GM23338 (cell line): Measurements from ENCODE around the gene TRDN. TPM values are rescaled to one million over a fixed set of nuclear protein-coding genes. Genes with fewer than 3 reads are reported as not detected.

Source experiments
- ATAC-seq: fragments of 200-7000 bp; cut with Tn5 transposase; 3 replicates; pipeline ENCODE4 v1.9.1; 2020
- DNase-seq: peaks from one replicate; pipeline ENCODE4 v3.0.0-alpha.2; 2015; ENCODE audit warnings: low spot score
- H2AFZ ChIP-seq: fragments of 200-600 bp; sonication (generic); 2 replicates; pipeline ENCODE4 v1.8.0; 2016; ENCODE audit warnings: antibody characterized with exemption, mild to moderate bottlenecking, moderate library complexity
- H3F3A ChIP-seq: fragments of 200-600 bp; sonication (generic); replicated peaks from 2 replicates; pipeline ENCODE4 v1.8.0; 2017; ENCODE audit warnings: antibody characterized with exemption, mixed run types, low read depth
- H3K27ac ChIP-seq: fragments of 200-600 bp; sonication (generic); 2 replicates; pipeline ENCODE4 v1.6.1; 2016; ENCODE audit warnings: low read depth
- H3K27me3 ChIP-seq: fragments of 200-600 bp; sonication (generic); 2 replicates; pipeline ENCODE4 v1.8.0; 2016; ENCODE audit warnings: mild to moderate bottlenecking, mixed run types, moderate library complexity; ENCODE audit not compliant: insufficient read depth
- H3K36me3 ChIP-seq: fragments of 200-600 bp; sonication (generic); 2 replicates; pipeline ENCODE4 v1.8.0; 2016; ENCODE audit warnings: mild to moderate bottlenecking; ENCODE audit not compliant: insufficient read depth
- H3K4me1 ChIP-seq: fragments of 200-600 bp; sonication (generic); 2 replicates; pipeline ENCODE4 v1.8.0; 2016; ENCODE audit warnings: mild to moderate bottlenecking, moderate library complexity; ENCODE audit not compliant: insufficient read depth
- H3K4me2 ChIP-seq: fragments of 200-600 bp; sonication (generic); 2 replicates; pipeline ENCODE4 v1.7.1; 2017; ENCODE audit warnings: mixed run types
- H3K4me3 ChIP-seq: fragments of 200-600 bp; sonication (generic); 2 replicates; pipeline ENCODE4 v1.6.1; 2016; ENCODE audit warnings: mixed run types
- H3K79me2 ChIP-seq: fragments of 200-600 bp; sonication (generic); replicated peaks from 2 replicates; pipeline ENCODE4 v1.8.0; 2017; ENCODE audit warnings: mild to moderate bottlenecking; ENCODE audit not compliant: insufficient read depth
- H3K9me2 ChIP-seq: fragments of 200-600 bp; sonication (generic); 2 replicates; pipeline ENCODE4 v1.8.0; 2017; ENCODE audit not compliant: insufficient read depth
- H4K20me1 ChIP-seq: fragments of 200-600 bp; sonication (generic); replicated peaks from 2 replicates; pipeline ENCODE4 v1.8.0; 2017; ENCODE audit warnings: mild to moderate bottlenecking; ENCODE audit not compliant: insufficient read depth
- H3K27ac Mint-ChIP-seq: 2 replicates; pipeline ENCODE4 v1.8.0; 2020; ENCODE audit warnings: inconsistent platforms, mild to moderate bottlenecking, moderate library complexity, mixed read lengths
- H3K27me3 Mint-ChIP-seq: 3 replicates; pipeline ENCODE4 v1.8.0; 2022; ENCODE audit warnings: low read depth, mild to moderate bottlenecking, moderate library complexity, mixed read lengths, inconsistent platforms; ENCODE audit not compliant: insufficient read depth, poor library complexity
- H3K36me3 Mint-ChIP-seq: 3 replicates; pipeline ENCODE4 v1.8.0; 2021; ENCODE audit warnings: low read depth, mild to moderate bottlenecking, inconsistent platforms, moderate library complexity, mixed read lengths
- H3K4me1 Mint-ChIP-seq: 3 replicates; pipeline ENCODE4 v1.8.0; 2020; ENCODE audit warnings: mild to moderate bottlenecking, inconsistent platforms, mixed read lengths
- H3K4me3 Mint-ChIP-seq: 3 replicates; pipeline ENCODE4 v1.8.0; 2021; ENCODE audit warnings: moderate library complexity, mild to moderate bottlenecking, inconsistent platforms, mixed read lengths
- H3K9me3 Mint-ChIP-seq: 3 replicates; pipeline ENCODE4 v1.8.0; 2020; ENCODE audit warnings: moderate library complexity, mild to moderate bottlenecking, inconsistent platforms, mixed read lengths
- EZH2 ChIP-seq: fragments of 200-600 bp; sonication (generic); IDR thresholded peaks from one replicate; pipeline ENCODE4 v1.8.0; 2017; ENCODE audit warnings: antibody characterized with exemption, mild to moderate bottlenecking, low read depth; ENCODE audit not compliant: unreplicated experiment
- EZH2phosphoT487 ChIP-seq: fragments of 200-600 bp; sonication (generic); IDR thresholded peaks from one replicate; pipeline ENCODE4 v1.8.1; 2018; ENCODE audit warnings: antibody characterized with exemption; ENCODE audit not compliant: unreplicated experiment
- POLR2AphosphoS5 ChIP-seq: IDR thresholded peaks from 2 replicates; pipeline ENCODE4 v1.6.1; 2016; ENCODE audit warnings: antibody characterized with exemption, low read depth
- STAT1 ChIP-seq: IDR thresholded peaks from one replicate; pipeline ENCODE4 v1.6.1; 2016; ENCODE audit warnings: antibody characterized with exemption; ENCODE audit not compliant: unreplicated experiment
- ZNF114 ChIP-seq: fragments of 250-450 bp; sonication (Bioruptor Pico); IDR thresholded peaks from 2 replicates; pipeline ENCODE4 v1.5.0; 2020; ENCODE audit warnings: mild to moderate bottlenecking, moderate library complexity
- ZNF331 ChIP-seq: fragments of 250-450 bp; sonication (Bioruptor Pico); IDR thresholded peaks from 2 replicates; pipeline ENCODE4 v1.5.0; 2020; ENCODE audit warnings: low read depth, mild to moderate bottlenecking, moderate library complexity
- ZNF462 ChIP-seq: fragments of 250-450 bp; sonication (Bioruptor Pico); IDR thresholded peaks from 2 replicates; pipeline ENCODE4 v1.5.0; 2020; ENCODE audit warnings: mild to moderate bottlenecking, moderate library complexity
- polyA plus RNA-seq: library from polyadenylated mRNA; unstranded; fragments of >200 nt; fragmentation: Nextera tagmentation; extraction: Ambion mirVana; gene quantifications from 2 replicates; pipeline ENCODE4 v1.2.1, GENCODE V29; 2016
- total RNA-seq: library from RNA; depleted of rRNA; stranded (reverse); fragments of >200 nt; shearing (Covaris generic); gene quantifications from 2 replicates; pipeline ENCODE4 v1.2.3, GENCODE V29; 2014
- TF ChIP-seq, protein P1 (sequence below): IDR thresholded peaks from 2 replicates; pipeline ENCODE4 v1.6.1; 2016; ENCODE audit warnings: antibody characterized with exemption
- TF ChIP-seq, protein P2 (sequence below), 2 experiments: fragments of 200-600 bp in 1 of 2; sonication (generic) in 1 of 2; conservative IDR thresholded peaks; 2 replicates each; pipeline versions ENCODE4 v1.5.1 to v1.6.1; 2016 to 2017; ENCODE audit warnings: antibody characterized with exemption in 2 of 2, low read depth in 2 of 2, mild to moderate bottlenecking in 2 of 2, moderate library complexity in 1 of 2

TRDN gene
- total and polyA plus RNA-seq, 2 experiments from 2014 or later: 35.5 to 137 TPM

DNA sequence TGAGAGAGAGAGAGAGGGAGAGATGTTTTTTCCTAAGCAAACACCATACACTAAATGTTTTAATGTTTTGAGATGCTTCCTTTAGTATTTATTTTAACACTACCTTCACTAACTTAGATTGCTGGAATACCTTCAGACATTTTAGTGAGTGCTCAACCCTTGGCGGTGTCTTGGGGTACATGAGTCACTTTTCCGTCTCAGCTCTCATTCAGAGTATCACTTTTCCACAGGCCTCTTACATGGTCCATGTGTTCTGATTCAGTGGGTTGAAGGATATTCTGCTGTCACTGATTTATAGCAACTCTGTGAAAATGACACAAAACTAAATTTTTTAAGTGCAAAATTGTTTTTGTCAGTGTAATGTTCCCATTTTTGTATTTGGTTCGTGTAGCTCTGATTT is 422.8 kb downstream of the TRDN start:
- Histone ChIP-seq H3F3A (no peaks in the 10 kb centered on the region), H3K36me3 (no peaks in the 10 kb centered on the region), H4K20me1 (no peaks in the 10 kb centered on the region), H2AFZ (no peak overlapping the region), H3K9me2 (no peaks in the 10 kb centered on the region), H3K4me2 (no peak overlapping the region), H3K4me1 (peaks cover 4% of the 10 kb centered on the region), H3K27ac (no peak overlapping the region), H3K27me3 (no peaks in the 10 kb centered on the region), H3K79me2 (no peaks in the 10 kb centered on the region), H3K4me3 (no peak overlapping the region)
- Mint-ChIP-seq H3K27ac (no peak overlapping the region), H3K9me3 (no peaks in the 10 kb centered on the region), H3K36me3 (no peaks in the 10 kb centered on the region), H3K4me1 (peaks cover 19% of the 10 kb centered on the region), H3K27me3 (peaks cover 4% of the 10 kb centered on the region), H3K4me3 (no peak overlapping the region)
- ATAC-seq: no peak
- TF ChIP-seq, protein P1, sequence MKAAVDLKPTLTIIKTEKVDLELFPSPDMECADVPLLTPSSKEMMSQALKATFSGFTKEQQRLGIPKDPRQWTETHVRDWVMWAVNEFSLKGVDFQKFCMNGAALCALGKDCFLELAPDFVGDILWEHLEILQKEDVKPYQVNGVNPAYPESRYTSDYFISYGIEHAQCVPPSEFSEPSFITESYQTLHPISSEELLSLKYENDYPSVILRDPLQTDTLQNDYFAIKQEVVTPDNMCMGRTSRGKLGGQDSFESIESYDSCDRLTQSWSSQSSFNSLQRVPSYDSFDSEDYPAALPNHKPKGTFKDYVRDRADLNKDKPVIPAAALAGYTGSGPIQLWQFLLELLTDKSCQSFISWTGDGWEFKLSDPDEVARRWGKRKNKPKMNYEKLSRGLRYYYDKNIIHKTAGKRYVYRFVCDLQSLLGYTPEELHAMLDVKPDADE: no peak
- TF ChIP-seq, protein P2, sequence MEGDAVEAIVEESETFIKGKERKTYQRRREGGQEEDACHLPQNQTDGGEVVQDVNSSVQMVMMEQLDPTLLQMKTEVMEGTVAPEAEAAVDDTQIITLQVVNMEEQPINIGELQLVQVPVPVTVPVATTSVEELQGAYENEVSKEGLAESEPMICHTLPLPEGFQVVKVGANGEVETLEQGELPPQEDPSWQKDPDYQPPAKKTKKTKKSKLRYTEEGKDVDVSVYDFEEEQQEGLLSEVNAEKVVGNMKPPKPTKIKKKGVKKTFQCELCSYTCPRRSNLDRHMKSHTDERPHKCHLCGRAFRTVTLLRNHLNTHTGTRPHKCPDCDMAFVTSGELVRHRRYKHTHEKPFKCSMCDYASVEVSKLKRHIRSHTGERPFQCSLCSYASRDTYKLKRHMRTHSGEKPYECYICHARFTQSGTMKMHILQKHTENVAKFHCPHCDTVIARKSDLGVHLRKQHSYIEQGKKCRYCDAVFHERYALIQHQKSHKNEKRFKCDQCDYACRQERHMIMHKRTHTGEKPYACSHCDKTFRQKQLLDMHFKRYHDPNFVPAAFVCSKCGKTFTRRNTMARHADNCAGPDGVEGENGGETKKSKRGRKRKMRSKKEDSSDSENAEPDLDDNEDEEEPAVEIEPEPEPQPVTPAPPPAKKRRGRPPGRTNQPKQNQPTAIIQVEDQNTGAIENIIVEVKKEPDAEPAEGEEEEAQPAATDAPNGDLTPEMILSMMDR (conservative IDR thresholded peaks at IDR 0.05; ENCODE audit: low read depth in 2 of 2): no peak
- DNase-seq: no peak

DNA sequence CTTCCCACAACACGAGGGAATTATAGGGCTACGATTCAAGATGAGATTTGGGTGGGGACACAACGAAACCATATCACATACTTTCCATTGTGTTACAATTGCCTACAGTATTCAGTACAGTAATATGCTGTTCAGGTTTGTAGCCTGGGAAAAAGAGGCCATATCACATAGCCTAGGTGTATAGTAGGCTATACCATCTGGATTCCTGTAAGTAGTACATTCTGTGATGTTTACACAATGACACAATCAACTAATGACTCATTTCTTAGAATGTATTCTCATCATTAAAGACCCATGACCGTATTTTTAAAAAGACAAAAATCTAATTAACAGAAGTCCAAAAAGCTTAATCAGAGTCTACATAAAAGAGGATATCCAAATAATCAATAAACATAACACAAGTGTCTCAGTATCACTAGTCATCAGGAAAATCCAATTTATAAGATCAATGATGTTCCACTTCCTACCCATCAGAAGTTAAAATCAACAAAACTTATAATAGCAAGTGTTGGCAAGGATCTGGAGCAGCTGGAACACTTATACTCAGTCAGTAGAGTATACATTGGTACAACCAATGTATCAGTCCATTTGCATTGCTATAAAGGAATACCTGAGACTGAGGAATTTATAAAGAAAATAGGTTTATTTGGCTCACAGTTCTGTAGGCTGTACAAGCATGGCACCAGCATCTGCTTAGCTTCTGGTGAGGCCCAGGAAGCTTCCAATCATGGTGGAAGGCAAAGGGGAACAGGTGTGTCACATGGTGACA is 424.8 kb downstream of the TRDN start:
- Histone ChIP-seq H2AFZ (no peak overlapping the region), H3K27ac (no peak overlapping the region), H3K4me2 (no peak overlapping the region), H3F3A (no peaks in the 10 kb centered on the region), H3K4me1 (peaks cover 4% of the 10 kb centered on the region), H3K79me2 (no peaks in the 10 kb centered on the region), H4K20me1 (no peaks in the 10 kb centered on the region), H3K9me2 (no peaks in the 10 kb centered on the region), H3K27me3 (no peaks in the 10 kb centered on the region), H3K36me3 (no peaks in the 10 kb centered on the region), H3K4me3 (no peak overlapping the region)
- no peaks in the 10 kb centered on the region for H3K9me3 Mint-ChIP-seq
- peaks cover 4% of the 10 kb centered on the region for H3K27me3 Mint-ChIP-seq
- H3K4me3 Mint-ChIP-seq: no peak overlapping the region
- H3K27ac Mint-ChIP-seq: no peak overlapping the region
- DNase-seq (no peak), ATAC-seq (no peak)
- H3K4me1 Mint-ChIP-seq: peaks cover 19% of the 10 kb centered on the region
- no peaks in the 10 kb centered on the region for H3K36me3 Mint-ChIP-seq
- TF ChIP-seq ZNF331 (CRISPR knock-in tag): no peak
- TF ChIP-seq STAT1: no peak
- no peak for TF ChIP-seq ZNF114 (CRISPR knock-in tag)
- no peak for TF ChIP-seq EZH2phosphoT487
- TF ChIP-seq, protein P2 (conservative IDR thresholded peaks at IDR 0.05; ENCODE audit: low read depth in 2 of 2): no peak
- no peak for TF ChIP-seq ZNF462 (CRISPR knock-in tag)
- TF ChIP-seq POLR2AphosphoS5: no peak
- no peak for TF ChIP-seq EZH2
